Osteoblast (primary cell): ENCODE data around the gene ANKRD2. TPM values are rescaled to one million over a fixed set of nuclear protein-coding genes. Genes with fewer than 3 reads are reported as not detected.
A peak's percentile ranks its signal among the peaks of the same experiment; 100 is the strongest.

ENCODE experiments used
- DNase-seq: peaks from one replicate; pipeline ENCODE4 v3.0.0; 2011; ENCODE audit warnings: low spot score, mixed read lengths; ENCODE audit not compliant: insufficient read length; ENCODE audit errors: missing footprints
- H2AFZ ChIP-seq: 2 replicates; pipeline ENCODE4 v1.6.0; 2011; ENCODE audit warnings: mild to moderate bottlenecking, low read length
- H3K27ac ChIP-seq: 2 replicates; pipeline ENCODE4 v1.5.1; 2011; ENCODE audit warnings: mild to moderate bottlenecking, low read depth, low read length, moderate library complexity
- H3K27me3 ChIP-seq: 2 replicates; pipeline ENCODE4 v1.6.0; 2012; ENCODE audit warnings: mild to moderate bottlenecking, control low read depth, inconsistent platforms, low read length, moderate library complexity; ENCODE audit not compliant: insufficient read depth
- H3K36me3 ChIP-seq: 2 replicates; pipeline ENCODE4 v1.5.1; 2011; ENCODE audit warnings: mild to moderate bottlenecking, low read length, control low read depth, moderate library complexity; ENCODE audit not compliant: insufficient read depth
- H3K4me1 ChIP-seq: 2 replicates; pipeline ENCODE4 v1.5.1; 2011; ENCODE audit warnings: mild to moderate bottlenecking, low read length, control low read depth, moderate library complexity; ENCODE audit not compliant: insufficient read depth
- H3K4me2 ChIP-seq: 2 replicates; pipeline ENCODE4 v1.6.0; 2011; ENCODE audit warnings: mild to moderate bottlenecking, low read length; ENCODE audit not compliant: insufficient read depth
- H3K4me3 ChIP-seq: fragments of 200-600 bp; sonication (generic); 3 replicates; pipeline ENCODE4 v1.5.1; 2012; ENCODE audit warnings: mild to moderate bottlenecking, low read length, inconsistent platforms; ENCODE audit not compliant: insufficient read depth
- H3K79me2 ChIP-seq: 2 replicates; pipeline ENCODE4 v1.6.0; 2012; ENCODE audit warnings: mild to moderate bottlenecking, low read length, control low read depth, inconsistent platforms; ENCODE audit not compliant: insufficient read depth
- H3K9me3 ChIP-seq: 2 replicates; pipeline ENCODE4 v1.5.1; 2011; ENCODE audit warnings: low read depth, low read length, control low read depth
- H4K20me1 ChIP-seq: 2 replicates; pipeline ENCODE4 v1.6.0; 2012; ENCODE audit warnings: mild to moderate bottlenecking, low read length, control low read depth; ENCODE audit not compliant: insufficient read depth
- total RNA-seq: library from RNA; depleted of rRNA; stranded (reverse); fragments of >200 nt; gene quantifications from 2 replicates; pipeline ENCODE4 v1.2.3, GENCODE V29; 2012
- TF ChIP-seq, protein P1 (sequence below): IDR thresholded peaks from 2 replicates; pipeline ENCODE4 v1.5.1; 2011; ENCODE audit warnings: mild to moderate bottlenecking, low read depth, low read length, moderate library complexity; ENCODE audit errors: extremely low read depth

Gene ANKRD2
- total RNA-seq, 1 donor: 0.72 TPM

GRCh38 chr10:97539523-97540200 lies 32.9 kb upstream of the ANKRD2 start:
- Histone ChIP-seq H3K27ac (peak overlapping the region; percentile 67), H3K27me3 (no peaks in the 10 kb centered on the region), H2AFZ (no peak overlapping the region), H3K9me3 (no peaks in the 10 kb centered on the region), H3K36me3 (no peaks in the 10 kb centered on the region), H3K4me3 (no peak overlapping the region), H3K79me2 (peaks cover 24% of the 10 kb centered on the region), H3K4me1 (peaks cover 61% of the 10 kb centered on the region), H3K4me2 (peak overlapping the region; percentile 34), H4K20me1 (no peaks in the 10 kb centered on the region)
- TF ChIP-seq, protein P1, sequence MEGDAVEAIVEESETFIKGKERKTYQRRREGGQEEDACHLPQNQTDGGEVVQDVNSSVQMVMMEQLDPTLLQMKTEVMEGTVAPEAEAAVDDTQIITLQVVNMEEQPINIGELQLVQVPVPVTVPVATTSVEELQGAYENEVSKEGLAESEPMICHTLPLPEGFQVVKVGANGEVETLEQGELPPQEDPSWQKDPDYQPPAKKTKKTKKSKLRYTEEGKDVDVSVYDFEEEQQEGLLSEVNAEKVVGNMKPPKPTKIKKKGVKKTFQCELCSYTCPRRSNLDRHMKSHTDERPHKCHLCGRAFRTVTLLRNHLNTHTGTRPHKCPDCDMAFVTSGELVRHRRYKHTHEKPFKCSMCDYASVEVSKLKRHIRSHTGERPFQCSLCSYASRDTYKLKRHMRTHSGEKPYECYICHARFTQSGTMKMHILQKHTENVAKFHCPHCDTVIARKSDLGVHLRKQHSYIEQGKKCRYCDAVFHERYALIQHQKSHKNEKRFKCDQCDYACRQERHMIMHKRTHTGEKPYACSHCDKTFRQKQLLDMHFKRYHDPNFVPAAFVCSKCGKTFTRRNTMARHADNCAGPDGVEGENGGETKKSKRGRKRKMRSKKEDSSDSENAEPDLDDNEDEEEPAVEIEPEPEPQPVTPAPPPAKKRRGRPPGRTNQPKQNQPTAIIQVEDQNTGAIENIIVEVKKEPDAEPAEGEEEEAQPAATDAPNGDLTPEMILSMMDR: peak; percentile 55
- peak; percentile 88 for DNase-seq

DNA sequence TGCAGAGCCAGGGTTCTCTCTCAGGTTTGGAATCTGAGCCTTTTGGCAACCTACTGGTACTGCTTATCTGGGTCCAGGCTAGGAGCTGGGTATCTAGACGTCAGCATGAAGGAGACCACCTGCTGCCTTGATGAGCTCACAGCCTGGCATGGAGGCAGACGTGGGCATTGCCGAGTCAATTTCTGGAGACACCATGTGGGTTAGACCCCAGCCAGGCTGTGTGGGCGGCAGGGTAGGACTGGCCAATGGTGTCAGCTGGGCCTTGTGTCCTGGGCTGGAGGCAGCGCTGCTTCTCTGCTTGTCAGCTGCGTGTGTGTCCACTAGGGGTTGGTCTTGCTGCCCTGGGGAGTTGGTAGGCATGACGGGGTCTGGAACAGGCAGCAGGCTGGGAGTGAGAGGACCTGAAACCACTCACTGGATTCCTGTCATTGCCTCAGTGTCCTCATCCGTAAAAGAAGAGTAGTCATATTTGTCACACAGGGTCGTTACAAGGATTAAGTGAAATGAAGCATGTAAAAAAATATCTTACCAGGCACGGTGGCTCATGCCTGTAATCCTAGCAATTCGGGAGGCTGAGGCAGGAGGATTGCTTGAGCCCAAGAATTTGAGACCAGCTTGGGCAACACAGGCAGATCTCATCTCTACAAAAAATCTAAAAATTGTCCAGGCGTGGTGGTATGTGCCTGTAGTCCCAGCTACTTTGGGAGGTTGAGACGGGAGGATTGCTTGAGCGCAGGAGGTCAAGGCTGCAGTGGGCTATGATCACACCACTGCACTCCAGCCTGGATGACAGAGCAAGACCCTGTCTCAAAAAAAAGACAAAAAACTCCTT lies 31.7 kb upstream of the ANKRD2 start:
- H3K9me3 ChIP-seq: no peaks in the 10 kb centered on the region
- peak overlapping the region; percentile 34 for H3K4me2 ChIP-seq
- H3K36me3 ChIP-seq: no peaks in the 10 kb centered on the region
- H2AFZ ChIP-seq: no peak overlapping the region
- no peaks in the 10 kb centered on the region for H4K20me1 ChIP-seq
- TF ChIP-seq, protein P1: no peak
- peaks cover 26% of the 10 kb centered on the region for H3K79me2 ChIP-seq
- H3K4me1 ChIP-seq: peaks cover 61% of the 10 kb centered on the region
- peak; percentile 80 for DNase-seq
- H3K27ac ChIP-seq: peak overlapping the region; percentile 67
- H3K4me3 ChIP-seq: no peak overlapping the region
- no peaks in the 10 kb centered on the region for H3K27me3 ChIP-seq

- no peaks in the 10 kb centered on the region for H3K36me3 ChIP-seq
- H3K27ac ChIP-seq: peak overlapping the region; percentile 96
- H3K27me3 ChIP-seq: no peaks in the 10 kb centered on the region
- TF ChIP-seq, protein P1: no peak
- peak; percentile 93 for DNase-seq
- H3K9me3 ChIP-seq: no peaks in the 10 kb centered on the region
- peak overlapping the region; percentile 77 for H3K4me2 ChIP-seq
- H2AFZ ChIP-seq: peak overlapping the region; percentile 79
- H3K4me3 ChIP-seq: peak overlapping the region; percentile 35
- peaks cover 61% of the 10 kb centered on the region for H3K4me1 ChIP-seq
- peaks cover 3% of the 10 kb centered on the region for H4K20me1 ChIP-seq
- H3K79me2 ChIP-seq: peaks cover 26% of the 10 kb centered on the region
Measured at GRCh38 chr10:97542169-97543024, 30.2 kb upstream of the ANKRD2 start.
